Muscle layer of colon (tissue), 2 donors: ENCODE measurements around the gene ZBTB7B.

Experiments used
- H3K27ac ChIP-seq: one replicate; pipeline ENCODE4 v1.7.0; 2013; ENCODE audit warnings: low read depth, mild to moderate bottlenecking, low read length, moderate library complexity
- H3K27me3 ChIP-seq, 2 donors: one replicate each; pipeline ENCODE4 v1.7.0; 2013; ENCODE audit warnings: low read length in 2 of 2, mild to moderate bottlenecking in 2 of 2; ENCODE audit not compliant: insufficient read depth in 2 of 2, control insufficient read depth in 1 of 2
- H3K36me3 ChIP-seq: one replicate; pipeline ENCODE4 v1.7.0; 2013; ENCODE audit warnings: mild to moderate bottlenecking, low read length; ENCODE audit not compliant: insufficient read depth
- H3K4me1 ChIP-seq: one replicate; pipeline ENCODE4 v1.7.0; 2013; ENCODE audit warnings: mild to moderate bottlenecking, low read length; ENCODE audit not compliant: insufficient read depth
- H3K4me3 ChIP-seq, 2 donors: one replicate each; pipeline ENCODE4 v1.7.0; 2013; ENCODE audit warnings: low read length in 2 of 2, low read depth in 1 of 2, mild to moderate bottlenecking in 1 of 2, moderate library complexity in 1 of 2
- H3K9ac ChIP-seq: one replicate; pipeline ENCODE4 v1.7.0; 2013; ENCODE audit warnings: low read length
- H3K9me3 ChIP-seq: one replicate; pipeline ENCODE4 v1.7.0; 2013; ENCODE audit warnings: mild to moderate bottlenecking, low read length
- donor health status: abdominal sarcoma.
- donor health status: Adenocarcinoma of cecum.

The ZBTB7B gene

DNA sequence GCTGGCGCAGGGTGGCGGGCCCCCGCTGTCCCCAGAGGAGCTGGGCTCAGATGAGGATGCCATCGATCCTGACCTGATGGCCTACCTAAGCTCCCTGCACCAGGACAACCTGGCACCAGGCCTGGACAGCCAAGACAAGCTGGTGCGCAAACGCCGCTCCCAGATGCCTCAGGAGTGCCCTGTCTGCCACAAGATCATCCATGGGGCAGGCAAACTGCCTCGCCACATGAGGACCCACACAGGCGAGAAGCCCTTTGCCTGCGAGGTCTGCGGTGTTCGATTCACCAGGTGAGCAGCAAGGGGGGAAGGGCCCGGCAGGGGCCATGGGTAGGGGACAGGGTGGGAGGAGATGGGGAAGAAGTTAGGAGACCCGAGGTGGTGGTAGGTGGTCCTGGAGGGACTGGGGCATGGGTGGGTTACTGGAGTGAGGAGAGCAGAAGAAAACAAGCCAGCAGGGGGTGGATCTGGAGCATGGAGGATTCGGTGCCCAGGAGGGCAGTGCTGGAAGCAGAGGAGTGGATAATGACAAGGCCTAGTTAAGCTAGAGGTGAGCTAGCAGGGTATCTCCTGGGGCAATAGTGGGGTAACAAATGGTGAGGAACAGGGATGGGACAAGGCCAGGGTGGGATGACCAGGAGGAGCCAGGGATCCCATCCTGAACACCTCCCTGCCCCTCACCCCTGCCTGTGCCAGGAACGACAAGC is 13.1 kb downstream of the ZBTB7B start:
- H3K4me1 ChIP-seq, result peaks cover 36% of the 10 kb centered on the region
- no peak overlapping the region for H3K9ac ChIP-seq
- no peaks in the 10 kb centered on the region for H3K27me3 ChIP-seq
- H3K27ac ChIP-seq, result no peak overlapping the region
- no peak overlapping the region for H3K4me3 ChIP-seq
- no peaks in the 10 kb centered on the region for H3K9me3 ChIP-seq
- peaks cover 23% of the 10 kb centered on the region for H3K36me3 ChIP-seq

DNA sequence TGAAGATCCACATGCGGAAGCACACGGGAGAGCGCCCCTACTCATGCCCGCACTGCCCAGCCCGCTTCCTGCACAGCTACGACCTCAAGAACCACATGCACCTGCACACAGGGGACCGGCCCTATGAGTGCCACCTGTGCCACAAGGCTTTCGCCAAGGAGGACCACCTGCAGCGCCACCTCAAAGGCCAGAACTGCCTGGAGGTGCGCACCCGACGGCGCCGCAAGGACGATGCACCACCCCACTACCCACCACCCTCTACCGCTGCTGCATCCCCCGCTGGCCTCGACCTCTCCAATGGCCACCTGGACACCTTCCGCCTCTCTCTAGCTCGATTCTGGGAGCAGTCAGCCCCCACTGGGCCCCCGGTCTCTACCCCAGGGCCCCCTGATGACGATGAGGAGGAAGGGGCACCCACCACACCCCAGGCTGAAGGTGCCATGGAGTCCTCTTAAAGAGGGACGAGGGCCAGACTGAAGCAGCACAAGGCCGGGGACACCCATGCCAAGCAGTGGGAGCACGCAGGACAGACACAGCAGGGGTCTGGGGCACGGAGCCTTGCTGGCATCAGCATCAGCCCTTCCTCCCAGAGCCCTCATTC is 13.7 kb downstream of the ZBTB7B start:
- H3K4me1 ChIP-seq, result peaks cover 30% of the 10 kb centered on the region
- H3K36me3 ChIP-seq, result peaks cover 23% of the 10 kb centered on the region
- peak overlapping the region; percentile 93 for H3K27ac ChIP-seq

DNA sequence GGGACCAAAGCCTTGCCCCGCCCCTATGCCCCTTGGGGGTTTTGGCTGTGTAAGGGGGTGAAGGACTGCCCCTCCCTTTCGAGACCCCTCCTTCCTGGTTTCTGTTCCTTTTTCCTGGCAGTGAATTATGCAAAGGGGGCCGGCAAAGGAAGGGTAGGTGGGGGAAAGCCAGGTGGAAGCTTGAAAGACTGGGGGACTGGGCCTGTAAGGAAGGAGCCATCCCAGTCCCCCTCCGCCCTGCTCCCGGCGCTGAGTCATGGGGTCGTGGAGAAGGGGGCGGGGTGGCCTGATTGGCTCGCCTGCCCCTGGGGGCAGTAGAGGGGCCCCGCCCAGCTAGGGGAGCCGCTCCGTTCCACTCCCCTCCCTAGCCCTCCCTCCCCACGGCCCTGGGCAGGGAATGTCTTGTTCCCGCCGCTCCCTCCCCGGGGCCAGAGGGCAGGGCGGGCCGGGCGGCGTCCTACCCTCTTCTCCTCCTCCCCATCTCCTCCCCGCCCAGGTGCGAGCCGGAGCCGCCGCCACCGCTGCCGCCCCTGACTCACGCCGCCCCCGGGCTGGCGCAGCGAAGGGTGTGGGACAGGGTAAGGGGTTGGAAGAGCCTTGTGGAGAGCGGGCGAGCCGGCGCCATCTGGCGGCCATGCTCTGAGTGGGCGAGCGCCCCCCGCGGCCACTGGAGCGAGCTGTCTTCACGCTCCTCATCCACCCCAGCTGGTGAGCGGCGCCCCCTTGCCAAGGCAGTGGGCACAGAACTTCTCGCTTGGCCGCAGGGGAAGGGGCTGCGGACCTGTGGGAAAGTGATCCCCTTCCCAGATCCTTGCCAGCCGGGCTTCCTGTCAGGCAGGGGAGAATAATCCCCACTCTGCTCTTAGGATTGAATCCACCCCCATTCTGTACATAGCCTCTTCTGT is 14.7 kb downstream of the ZBTB7B start:
- no peaks in the 10 kb centered on the region for H3K27me3 ChIP-seq
- H3K4me3 ChIP-seq, result peak overlapping the region; percentile 18 to 46
- H3K9me3 ChIP-seq, result no peaks in the 10 kb centered on the region
- H3K36me3 ChIP-seq, result peaks cover 23% of the 10 kb centered on the region
- peak overlapping the region; percentile 32 for H3K9ac ChIP-seq
- H3K27ac ChIP-seq, result peak overlapping the region; percentile 93
- peaks cover 20% of the 10 kb centered on the region for H3K4me1 ChIP-seq

More for the DNA sequence above, 13.7 kb downstream of the ZBTB7B start:
- Histone ChIP-seq H3K27me3 (no peaks in the 10 kb centered on the region), H3K9me3 (no peaks in the 10 kb centered on the region), H3K9ac (peak overlapping the region; percentile 32), H3K4me3 (peak overlapping the region in 1 of 2 donors; percentile 18)

DNA sequence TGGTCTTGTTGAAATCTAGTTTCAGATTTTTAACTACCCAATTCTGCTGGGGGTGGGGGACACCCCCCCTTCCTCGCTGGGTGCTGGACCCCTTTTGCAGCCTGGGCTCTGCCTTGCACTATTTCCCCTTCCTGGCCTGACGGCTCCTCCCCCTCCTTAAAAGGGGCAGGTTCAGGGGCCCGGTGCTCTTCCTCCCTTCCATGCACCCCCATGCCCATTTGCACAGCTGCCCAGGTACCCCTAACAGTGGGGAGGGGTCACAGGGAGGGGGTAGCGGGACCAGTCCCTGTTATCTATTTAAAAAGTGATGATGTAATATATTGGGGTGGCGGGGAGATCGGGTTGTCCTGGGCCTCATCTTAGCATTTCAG is 15.3 kb downstream of the ZBTB7B start:
- H3K9ac ChIP-seq, result peak overlapping the region; percentile 23
- peaks cover 14% of the 10 kb centered on the region for H3K4me1 ChIP-seq
- H3K4me3 ChIP-seq, result peak overlapping the region; percentile 18 to 46
- no peaks in the 10 kb centered on the region for H3K27me3 ChIP-seq
- H3K9me3 ChIP-seq, result no peaks in the 10 kb centered on the region
- H3K36me3 ChIP-seq, result peaks cover 23% of the 10 kb centered on the region
- H3K27ac ChIP-seq, result peak overlapping the region; percentile 93

DNA sequence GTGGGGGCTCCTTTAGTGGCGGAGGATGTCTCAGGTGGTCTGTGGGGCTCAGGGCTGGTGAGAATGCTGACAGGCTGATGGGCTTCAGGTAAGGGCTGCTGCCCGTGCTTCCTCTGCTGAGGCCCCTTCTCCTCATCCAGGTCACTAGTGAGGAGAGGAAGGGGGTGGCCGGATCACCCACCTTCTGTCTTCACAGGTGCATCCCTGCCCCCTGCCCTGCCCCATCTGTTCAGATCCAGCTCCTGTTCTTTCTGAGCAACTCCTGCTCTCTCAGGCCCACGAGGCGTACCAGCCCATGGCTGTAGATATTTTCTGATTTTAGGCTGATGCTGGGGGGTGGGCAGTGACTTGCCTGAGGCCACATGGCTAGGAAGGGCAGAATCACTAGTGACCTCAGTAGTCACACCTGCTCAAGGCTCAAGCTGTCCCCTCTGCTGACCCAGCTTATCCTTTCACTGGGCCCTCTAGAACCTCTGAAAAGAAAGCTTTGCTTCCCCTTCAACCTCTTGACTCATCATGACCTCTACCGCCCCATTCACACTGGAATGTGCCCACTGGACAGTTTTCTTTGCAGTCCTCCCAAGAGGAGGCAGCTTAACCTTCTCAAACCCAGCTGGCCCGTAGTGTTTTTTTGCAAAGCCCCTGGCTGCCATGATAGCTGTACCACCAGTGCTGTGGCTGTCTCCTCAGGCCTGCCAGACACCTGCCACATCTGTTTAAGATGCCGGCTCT is 16.2 kb downstream of the ZBTB7B start:
- peaks cover 23% of the 10 kb centered on the region for H3K36me3 ChIP-seq
- H3K4me3 ChIP-seq, result no peak overlapping the region
- H3K9me3 ChIP-seq, result no peaks in the 10 kb centered on the region
- H3K27ac ChIP-seq, result no peak overlapping the region
- H3K4me1 ChIP-seq, result peaks cover 14% of the 10 kb centered on the region
- H3K9ac ChIP-seq, result no peak overlapping the region
- no peaks in the 10 kb centered on the region for H3K27me3 ChIP-seq

DNA sequence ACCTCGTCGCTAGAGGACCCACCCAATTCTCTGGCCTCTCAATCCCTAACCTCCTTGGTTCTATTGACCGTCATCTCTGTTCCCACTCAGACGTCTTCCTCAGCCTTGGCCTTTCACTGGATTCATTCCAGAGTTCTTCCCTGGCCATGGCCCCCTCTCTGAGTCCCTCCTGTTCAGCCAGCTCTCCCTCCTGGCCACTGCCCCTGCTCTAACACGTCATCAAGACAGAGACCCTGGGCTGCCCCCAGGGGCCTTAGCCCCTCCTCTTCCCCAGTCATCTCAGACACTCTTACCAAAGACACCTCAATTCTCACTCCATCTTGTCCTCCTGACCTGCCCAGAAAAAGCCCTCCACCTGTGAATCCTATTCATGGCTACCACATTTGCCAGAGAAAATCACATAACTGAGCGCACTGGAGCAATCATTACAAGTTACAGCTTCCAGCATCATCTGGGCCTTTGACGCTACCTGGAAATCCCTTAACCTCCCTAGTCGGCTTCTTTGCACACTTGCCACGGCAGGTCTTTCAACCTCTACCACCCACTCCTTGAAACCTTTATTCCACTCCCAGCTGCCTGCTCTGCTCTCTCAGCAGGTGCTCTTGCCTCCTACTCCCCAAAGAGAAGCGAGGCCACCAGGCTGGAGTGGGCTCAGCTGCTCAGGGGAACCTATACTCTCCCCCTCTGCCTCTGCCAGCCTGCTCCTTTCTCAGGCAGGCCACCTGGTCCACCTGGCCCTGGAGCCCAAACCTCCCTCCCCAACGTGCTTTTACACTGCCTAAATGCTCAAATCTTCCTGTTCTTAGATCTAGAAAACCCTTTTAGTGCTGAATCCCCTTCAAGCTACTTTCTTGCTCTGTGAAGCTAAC is 17.0 kb downstream of the ZBTB7B start:
- H3K4me3 ChIP-seq, result no peak overlapping the region
- H3K36me3 ChIP-seq, result peaks cover 14% of the 10 kb centered on the region
- H3K27ac ChIP-seq, result no peak overlapping the region
- peaks cover 14% of the 10 kb centered on the region for H3K4me1 ChIP-seq
- no peaks in the 10 kb centered on the region for H3K9me3 ChIP-seq
- no peak overlapping the region for H3K9ac ChIP-seq
- no peaks in the 10 kb centered on the region for H3K27me3 ChIP-seq

DNA sequence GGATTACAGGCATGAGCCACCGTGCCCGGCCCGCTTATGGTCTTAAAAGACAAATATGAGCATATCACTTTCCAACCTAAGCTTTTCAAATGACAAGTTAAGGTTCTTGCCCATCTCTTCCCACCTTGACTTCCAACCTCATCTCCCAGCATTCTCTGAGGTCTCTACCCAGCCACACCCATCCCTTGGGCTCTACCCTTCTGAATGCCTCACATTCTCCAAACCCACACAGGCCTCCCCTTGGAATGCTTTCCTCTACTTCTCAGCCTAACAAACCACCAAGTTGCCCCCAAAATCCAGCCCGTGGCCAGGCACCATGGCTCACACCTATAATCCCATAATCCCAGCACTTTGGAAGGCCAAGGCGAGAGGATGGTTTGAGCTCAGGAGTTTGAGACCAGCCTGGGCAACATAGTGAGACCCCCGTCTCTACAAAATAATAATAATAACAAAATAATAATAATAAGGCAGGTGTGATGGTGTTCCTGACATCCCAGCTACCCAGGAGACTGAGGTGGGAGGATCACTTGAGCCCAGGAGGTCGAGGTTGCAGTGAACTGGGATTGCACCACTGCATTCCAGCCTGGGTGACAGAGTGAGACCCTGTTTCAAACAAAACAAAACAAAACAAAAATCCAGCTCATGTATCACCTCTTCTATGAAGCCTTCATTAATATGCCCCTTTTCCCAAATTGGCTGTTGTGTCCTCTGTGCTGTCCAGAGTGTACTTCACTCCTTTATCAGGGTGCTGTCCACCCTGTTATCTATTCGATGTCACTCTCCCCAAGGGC is 19.7 kb downstream of the ZBTB7B start:
- Histone ChIP-seq H3K9ac (no peak overlapping the region), H3K4me1 (peaks cover 7% of the 10 kb centered on the region), H3K27me3 (no peaks in the 10 kb centered on the region), H3K36me3 (no peaks in the 10 kb centered on the region), H3K9me3 (no peaks in the 10 kb centered on the region), H3K4me3 (no peak overlapping the region), H3K27ac (no peak overlapping the region)

DNA sequence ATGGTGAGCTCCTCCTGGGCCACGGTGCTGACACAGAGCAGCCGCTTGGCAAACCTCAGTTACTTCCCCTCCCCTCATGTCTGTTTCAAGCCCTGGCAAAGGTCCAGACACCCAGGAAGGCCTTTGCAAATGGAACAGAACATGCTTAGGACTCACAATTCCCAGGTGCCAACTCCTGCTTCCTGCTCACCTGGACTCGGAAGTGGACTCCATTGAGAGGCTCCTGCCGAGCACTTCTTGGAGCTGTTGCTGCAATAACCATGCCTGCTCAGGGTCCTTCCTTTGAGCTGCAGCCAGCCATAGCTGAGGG is 20.3 kb downstream of the ZBTB7B start:
- Histone ChIP-seq H3K4me1 (peaks cover 4% of the 10 kb centered on the region), H3K27me3 (no peaks in the 10 kb centered on the region), H3K4me3 (no peak overlapping the region), H3K27ac (no peak overlapping the region), H3K9ac (no peak overlapping the region), H3K36me3 (no peaks in the 10 kb centered on the region), H3K9me3 (no peaks in the 10 kb centered on the region)

DNA sequence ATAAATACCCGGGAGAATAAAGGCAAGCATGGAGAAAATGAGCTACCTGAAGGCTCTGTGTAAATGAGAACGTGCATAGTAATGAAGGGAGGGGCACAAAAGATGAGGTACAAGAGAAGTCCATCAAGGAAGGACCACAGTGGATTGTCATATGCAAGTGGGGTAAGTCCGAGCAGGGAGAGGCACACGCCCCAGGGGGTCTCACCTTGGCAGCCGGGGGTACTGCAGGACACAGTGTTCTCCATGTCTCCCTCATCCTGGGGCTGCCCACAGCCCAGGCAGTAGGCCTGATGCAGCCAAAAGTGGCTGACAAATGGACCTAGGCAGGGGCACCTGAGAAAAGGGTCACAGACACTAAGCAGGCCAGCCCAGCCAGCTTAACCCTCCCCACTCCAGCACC is 21.0 kb downstream of the ZBTB7B start:
- Histone ChIP-seq H3K27ac (no peak overlapping the region), H3K9ac (no peak overlapping the region), H3K4me1 (no peaks in the 10 kb centered on the region), H3K4me3 (no peak overlapping the region), H3K36me3 (no peaks in the 10 kb centered on the region), H3K27me3 (no peaks in the 10 kb centered on the region), H3K9me3 (no peaks in the 10 kb centered on the region)

DNA sequence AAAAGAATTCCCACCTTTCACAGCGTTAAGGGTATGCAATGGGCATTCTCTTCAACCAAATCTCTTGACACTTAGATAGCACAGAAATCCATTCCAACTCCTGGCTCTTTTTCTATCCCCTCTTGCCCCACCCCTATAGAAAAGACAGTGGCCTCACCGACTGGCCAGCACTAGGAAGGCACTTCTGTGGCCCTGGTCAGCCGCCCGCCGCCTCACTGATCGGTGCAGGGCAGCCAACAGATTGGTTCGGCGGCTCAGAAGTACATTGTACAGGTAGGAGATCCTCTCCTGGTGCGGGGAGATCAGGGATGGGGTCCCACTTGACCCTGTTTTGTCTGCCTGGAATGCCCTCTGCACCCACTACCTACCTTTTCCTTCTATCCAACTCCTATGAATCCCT is 21.7 kb downstream of the ZBTB7B start:
- no peaks in the 10 kb centered on the region for H3K4me1 ChIP-seq
- no peaks in the 10 kb centered on the region for H3K27me3 ChIP-seq
- H3K9ac ChIP-seq, result no peak overlapping the region
- H3K27ac ChIP-seq, result no peak overlapping the region
- H3K4me3 ChIP-seq, result no peak overlapping the region
- no peaks in the 10 kb centered on the region for H3K36me3 ChIP-seq
- H3K9me3 ChIP-seq, result no peaks in the 10 kb centered on the region
